ENCODE results near the gene GUCA1C.

GRCh38 chr3:108882762-108883161 is 70.9 kb downstream of the GUCA1C start:
- TF ChIP-seq, protein P1, sequence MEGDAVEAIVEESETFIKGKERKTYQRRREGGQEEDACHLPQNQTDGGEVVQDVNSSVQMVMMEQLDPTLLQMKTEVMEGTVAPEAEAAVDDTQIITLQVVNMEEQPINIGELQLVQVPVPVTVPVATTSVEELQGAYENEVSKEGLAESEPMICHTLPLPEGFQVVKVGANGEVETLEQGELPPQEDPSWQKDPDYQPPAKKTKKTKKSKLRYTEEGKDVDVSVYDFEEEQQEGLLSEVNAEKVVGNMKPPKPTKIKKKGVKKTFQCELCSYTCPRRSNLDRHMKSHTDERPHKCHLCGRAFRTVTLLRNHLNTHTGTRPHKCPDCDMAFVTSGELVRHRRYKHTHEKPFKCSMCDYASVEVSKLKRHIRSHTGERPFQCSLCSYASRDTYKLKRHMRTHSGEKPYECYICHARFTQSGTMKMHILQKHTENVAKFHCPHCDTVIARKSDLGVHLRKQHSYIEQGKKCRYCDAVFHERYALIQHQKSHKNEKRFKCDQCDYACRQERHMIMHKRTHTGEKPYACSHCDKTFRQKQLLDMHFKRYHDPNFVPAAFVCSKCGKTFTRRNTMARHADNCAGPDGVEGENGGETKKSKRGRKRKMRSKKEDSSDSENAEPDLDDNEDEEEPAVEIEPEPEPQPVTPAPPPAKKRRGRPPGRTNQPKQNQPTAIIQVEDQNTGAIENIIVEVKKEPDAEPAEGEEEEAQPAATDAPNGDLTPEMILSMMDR (IDR thresholded peaks at IDR 0.05) = no peak
- TF ChIP-seq POLR2A (IDR thresholded peaks at IDR 0.05) = no peak
